Effector CD8-positive, alpha-beta T cell (primary cell): Measurements from ENCODE around the gene ATP5F1D.
A peak's percentile ranks its signal among the peaks of the same experiment; 100 is the strongest.
"Not testable (repeated sequence)": the region's sequence is repeated elsewhere in the genome, so short reads cannot be mapped to it uniquely, and the experiment has no call there.

Source experiments
- DNase-seq: peaks from one replicate; lab custom pipeline; 2025; lab: John Stamatoyannopoulos, UW

The ATP5F1D gene

GRCh38 chr19:1233115-1233667, 8.4 kb upstream of the ATP5F1D start:
- no peak for DNase-seq

DNA sequence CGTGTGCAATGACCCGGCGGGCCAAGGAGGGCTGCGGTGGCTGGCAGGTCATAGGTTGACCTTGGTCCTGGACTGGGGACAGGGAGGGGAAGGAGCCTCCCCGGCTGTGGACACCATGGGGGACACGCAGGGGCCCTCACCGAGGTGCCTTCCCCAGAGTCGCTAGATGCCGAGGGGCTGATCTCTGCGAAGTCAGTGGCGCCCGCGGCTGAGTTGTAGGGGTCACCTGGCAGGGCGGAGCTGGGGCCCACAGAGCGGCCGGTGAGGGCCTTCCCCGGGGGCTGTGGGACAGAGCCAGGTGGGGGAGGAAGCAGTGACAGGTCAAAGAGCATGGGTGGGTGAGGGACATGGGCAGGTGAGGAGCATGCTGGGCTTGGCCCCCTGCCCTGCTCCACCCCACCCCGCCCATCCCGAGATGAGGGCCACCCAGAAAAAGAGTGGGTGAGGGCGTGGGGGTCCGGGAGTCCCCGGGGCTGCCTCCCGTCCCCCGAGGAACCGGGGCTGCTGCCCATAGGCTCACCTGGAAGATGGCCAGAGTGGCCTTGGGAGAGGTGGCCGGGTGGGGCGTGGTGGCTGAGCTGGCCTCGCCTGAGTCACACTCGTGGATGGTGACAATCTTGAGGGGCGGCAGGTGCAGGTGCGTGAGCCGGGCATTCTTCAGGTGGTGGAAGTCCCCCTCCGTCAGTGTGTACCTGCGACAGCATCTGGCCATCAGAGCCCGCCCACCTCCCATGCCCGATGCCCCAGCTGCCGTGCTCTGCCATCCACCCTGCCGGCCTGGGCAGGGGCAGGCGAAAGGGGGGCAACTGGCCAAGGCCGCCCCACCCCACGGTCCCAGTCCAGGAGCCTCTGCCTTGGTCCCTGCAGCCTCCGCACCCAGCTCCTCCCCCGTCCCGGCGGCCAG, 7.2 kb upstream of the ATP5F1D start:
- DNase-seq, result no peak

DNA sequence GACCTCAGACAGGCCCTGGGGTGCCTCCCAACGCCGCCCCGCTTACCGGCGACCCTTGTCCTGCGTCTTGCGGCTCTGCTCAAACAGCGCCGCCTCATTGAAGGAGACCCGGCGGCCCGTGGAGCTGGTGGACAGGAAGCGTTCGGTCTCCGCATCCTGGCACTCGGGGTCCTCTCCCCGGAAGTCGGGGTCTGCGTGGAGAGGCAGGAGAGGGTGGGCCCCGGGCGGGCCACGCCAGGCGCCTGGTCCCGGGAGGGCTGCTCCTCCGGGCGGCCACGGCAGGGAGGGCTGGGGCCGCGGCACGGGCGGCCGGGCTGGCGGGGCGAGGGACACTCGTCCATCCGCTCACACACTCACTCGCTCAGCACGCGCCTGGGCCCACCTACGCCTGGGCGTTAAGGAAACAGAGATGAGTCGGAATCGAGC, 6.6 kb upstream of the ATP5F1D start:
- no peak for DNase-seq

DNA sequence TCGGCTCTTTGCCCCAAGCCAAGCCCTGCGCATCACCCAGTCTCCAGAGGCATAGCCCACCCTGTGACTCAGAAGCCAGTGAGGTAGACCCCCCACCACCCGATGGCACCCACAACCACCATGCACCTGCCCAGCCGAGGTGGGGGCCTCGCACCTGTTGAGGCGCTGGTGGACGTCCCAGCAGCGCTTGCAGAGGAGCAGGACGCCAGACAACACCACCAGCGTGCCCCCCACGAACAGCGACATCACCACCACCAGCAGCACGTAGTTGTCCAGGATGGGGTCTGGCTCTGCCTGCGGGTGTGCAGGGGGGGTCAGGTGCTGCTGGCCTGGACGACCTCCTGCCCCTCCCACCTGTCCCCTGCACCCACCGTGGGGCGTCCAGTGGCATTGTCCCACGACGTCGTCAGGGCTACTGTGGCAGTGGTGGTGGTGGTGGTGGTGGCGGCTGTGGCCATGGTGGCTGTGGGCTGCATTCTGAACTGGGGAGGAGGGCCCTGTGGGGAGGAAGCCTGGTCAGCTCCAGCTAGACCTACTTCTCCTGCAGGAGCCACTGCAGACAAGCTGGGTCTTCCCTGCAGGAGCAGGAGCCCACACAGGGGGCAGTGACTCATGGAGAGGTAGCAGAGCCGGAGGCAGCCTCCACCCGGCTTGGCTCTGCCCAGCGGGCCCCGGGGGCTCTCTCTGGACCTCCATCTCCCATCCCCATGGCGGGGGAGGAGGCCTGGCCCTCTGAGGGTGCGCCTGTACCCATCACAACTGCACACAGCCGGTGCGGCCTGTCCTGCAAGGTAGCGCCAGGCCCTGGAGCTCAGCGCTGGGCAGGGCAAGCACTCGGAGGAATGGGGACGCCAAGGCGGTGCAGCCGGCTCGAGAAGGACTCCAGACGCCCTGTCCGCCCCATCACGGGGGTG, 5.7 kb upstream of the ATP5F1D start:
- no peak for DNase-seq

GRCh38 chr19:1236576-1236975, 5.0 kb upstream of the ATP5F1D start:
- no peak for DNase-seq

DNA sequence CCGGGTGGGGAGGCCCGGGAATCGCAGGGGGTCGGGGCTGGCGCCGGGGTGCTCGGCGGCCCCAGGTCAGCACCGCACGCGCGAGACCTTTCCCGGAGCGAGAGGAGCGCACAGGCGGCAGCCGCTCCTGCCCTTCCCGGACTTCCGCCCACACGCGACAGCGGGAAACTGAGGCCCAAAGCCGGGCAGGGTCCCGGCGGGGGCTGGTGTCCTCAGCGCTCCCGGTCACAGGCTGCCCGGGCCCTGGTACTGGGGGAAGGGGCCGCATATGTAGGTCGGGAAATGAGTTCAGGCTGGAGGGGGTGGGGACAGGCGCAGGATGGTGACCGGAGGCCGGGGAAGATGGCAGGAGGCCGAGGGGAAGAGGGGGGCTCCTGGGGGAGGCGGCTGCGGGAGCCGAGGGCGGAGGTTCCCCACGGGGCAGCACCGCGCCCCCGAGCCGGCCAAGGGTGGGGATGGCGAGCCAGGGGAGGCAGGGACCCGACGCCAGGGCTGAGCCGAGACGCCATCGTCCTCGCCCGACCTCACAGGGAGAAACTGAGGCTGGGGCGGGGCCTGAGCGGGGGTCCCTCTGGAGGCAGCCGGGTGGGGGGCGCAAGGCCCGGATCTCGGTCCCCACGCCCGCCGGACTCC, 4.4 kb upstream of the ATP5F1D start:
- no peak for DNase-seq

- peak; percentile 35 for DNase-seq
These were observed 3.7 kb upstream of the ATP5F1D start, which contains the start of gene CBARP for GRCh38 chr19:1237754-1238368. CBARP (minus strand) TSS chr19:1238005; CDS start chr19:1236100, 1,905 bp downstream.

DNA sequence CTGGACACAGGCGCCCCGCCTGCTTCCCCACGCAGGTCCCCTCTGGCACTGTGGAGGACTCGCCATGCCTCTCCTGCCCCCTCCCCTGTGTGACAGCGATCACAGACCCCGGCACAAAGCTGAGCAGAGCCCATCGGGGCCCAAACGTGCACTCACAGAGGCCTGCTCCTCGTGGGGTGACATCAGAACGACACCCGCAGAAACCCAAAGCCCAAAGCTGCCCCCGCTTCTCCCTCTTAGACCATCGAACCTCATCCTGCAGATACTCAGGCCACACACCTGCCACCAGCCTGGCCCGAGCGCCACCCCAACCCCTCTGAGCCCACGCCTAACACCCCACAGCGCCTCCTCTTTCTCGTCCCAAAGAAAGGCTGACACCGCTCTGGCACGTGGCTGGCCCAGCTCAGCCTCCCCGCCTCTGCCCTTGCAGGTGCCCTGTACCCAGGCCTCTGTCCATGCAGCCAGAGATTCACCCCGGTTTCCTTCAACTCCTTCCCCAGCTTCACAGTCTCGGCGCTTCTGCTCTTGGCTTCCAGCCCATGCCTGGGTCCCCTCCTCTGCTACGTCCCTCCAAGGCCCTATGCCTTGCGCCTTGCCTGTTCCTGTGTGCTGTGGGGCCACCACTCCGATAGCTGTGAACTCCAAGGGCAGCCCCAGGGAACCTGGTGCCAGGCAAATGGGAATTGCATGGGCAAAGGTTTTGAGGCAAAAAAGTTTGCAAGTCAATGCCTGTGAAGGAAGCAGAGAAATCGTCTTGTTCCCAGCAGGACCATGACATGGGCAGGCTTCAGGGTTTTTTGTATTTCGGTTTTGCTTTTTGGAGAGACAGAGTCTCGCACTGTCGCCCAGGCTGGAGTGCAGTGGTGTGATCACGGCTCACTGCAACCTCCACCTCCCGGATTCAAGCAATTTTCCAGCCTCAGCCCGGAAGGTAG, 2.9 kb upstream of the ATP5F1D start:
- no peak for DNase-seq

- no peak for DNase-seq
These were observed 2.1 kb upstream of the ATP5F1D start for GRCh38 chr19:1239420-1239795.

- DNase-seq, result peak; percentile 90
These were observed 1.5 kb upstream of the ATP5F1D start for GRCh38 chr19:1239796-1240737.

DNA sequence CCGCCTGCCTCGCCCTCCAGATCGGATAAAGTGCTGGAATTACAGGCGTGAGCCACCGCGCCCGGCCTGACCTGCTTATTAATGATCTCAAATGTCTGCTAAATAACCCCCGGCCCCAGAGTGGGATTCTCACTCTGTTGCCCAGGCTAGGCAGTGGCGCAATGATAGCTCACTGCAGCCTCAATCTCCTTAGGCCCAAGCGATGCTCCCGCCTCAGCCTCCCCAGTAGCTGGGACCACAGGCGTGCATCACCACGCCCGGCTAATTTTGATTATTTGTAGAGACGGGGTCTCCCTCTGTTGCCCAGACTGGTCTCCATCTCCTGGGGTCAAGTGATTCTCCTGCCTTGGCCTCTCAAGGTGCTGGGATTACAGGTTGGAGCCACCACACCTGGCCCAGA, 626 bp upstream of the ATP5F1D start:
- no peak for DNase-seq

DNA sequence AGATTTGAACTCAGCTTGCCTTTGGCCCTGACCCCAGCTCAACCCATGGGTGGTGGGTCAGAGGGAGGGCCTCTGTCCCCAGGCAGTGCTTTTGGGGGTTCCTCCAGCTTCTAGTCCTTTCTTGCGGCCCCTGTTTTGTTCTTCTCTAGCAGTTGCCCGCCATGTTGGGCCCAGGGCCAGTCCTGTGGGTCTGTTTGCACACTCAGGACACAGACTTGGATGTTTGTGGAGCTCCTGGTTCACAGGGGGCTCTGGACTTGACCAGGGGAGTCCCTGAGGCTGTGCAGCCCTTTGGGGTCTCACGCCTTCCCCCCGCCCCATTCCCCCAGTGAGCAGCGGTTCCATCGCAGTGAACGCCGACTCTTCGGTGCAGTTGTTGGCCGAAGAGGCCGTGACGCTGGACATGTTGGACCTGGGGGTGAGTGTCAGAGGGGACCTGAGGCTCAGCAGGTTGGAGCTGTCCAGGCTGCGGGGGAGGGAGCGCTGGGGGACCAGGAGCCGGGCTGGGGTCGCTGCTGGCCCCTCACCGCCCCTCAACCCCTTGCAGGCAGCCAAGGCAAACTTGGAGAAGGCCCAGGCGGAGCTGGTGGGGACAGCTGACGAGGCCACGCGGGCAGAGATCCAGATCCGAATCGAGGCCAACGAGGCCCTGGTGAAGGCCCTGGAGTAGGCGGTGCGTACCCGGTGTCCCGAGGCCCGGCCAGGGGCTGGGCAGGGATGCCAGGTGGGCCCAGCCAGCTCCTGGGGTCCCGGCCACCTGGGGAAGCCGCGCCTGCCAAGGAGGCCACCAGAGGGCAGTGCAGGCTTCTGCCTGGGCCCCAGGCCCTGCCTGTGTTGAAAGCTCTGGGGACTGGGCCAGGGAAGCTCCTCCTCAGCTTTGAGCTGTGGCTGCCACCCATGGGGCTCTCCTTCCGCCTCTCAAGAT, 2.5 kb downstream of the ATP5F1D start:
- DNase-seq, result peak; percentile 77

GRCh38 chr19:1244693-1245451, 3.3 kb downstream of the ATP5F1D start:
- no peak for DNase-seq

- DNase-seq, result no peak
These were observed 4.1 kb downstream of the ATP5F1D start for GRCh38 chr19:1245494-1246264.

DNA sequence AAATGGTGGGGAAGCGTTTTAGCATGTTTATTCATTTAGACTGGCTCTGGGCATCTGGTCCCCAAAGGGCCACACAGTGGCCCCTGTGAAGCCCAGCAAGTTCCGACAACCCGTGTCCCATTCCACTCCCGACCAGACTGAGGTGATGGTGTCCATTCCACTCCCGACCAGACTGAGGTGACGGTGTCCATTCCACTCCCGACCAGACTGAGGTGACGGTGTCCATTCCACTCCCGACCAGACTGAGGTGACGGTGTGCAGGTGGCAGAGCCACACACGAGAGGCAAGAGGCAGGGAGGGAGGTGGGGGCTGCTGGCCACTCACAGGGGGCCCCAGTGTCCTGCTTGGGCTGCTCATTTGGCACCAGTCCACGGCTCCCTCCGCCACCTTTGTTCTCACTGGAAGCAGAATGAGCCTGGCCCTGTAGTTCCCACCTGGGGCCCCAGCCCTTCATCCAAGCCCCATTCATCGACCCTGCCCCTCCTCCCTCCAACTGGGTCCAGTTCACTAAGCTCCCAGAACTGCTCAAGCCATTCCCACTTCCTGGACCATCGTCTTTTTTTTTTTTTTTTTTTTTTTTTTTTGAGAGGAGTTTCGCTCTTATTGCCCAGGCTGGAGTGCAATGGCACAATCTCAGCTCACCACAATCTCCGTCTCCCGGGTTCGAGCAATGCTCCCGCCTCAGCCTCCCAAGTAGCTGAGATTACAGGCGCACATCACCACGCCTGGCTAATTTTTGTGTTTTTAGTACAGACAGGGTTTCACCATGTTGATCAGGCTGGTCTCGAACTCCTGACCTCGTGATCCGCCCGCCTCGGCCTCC, 4.9 kb downstream of the ATP5F1D start:
- DNase-seq, result not testable (repeated sequence)

- no peak for DNase-seq
These were observed 6.2 kb downstream of the ATP5F1D start for GRCh38 chr19:1247748-1248138.
